ENCODE results near the gene IL20RA. TPM values are rescaled to one million over a fixed set of nuclear protein-coding genes. Genes with fewer than 3 reads are reported as not detected.

IL20RA gene
- total RNA-seq, 1 experiment from 2014 or later: 1.6 TPM

- no TSS peak for BruUV-seq (replicated peaks)
- CTCF ChIA-PET: no interaction called here
- DNase-seq: no peak
Measured at GRCh38 chr6:137089305-137089704, 44.5 kb upstream of the IL20RA start.

GRCh38 chr6:137087902-137088301, 43.1 kb upstream of the IL20RA start:
- intact Hi-C loops (cut with micrococcal nuclease; ENCODE audit: unreplicated experiment): no loop called here
- Mint-ChIP-seq H3K4me1 (ENCODE audit: low read depth, unreplicated experiment) (no peaks in the 10 kb centered on the region), H3K9me3 (ENCODE audit: unreplicated experiment) (no peaks in the 10 kb centered on the region), H3K27me3 (ENCODE audit: insufficient read depth, unreplicated experiment) (no peaks in the 10 kb centered on the region), H3K27ac (ENCODE audit: unreplicated experiment) (no peak overlapping the region), H3K4me3 (ENCODE audit: unreplicated experiment) (no peak overlapping the region), H3K36me3 (ENCODE audit: insufficient read depth, unreplicated experiment) (no peaks in the 10 kb centered on the region)
- Histone ChIP-seq H3K9me3 (no peaks in the 10 kb centered on the region), H3K4me1 (peaks cover 6% of the 10 kb centered on the region; the same call in 1 of the 2 replicates), H3K36me3 (ENCODE audit: control insufficient read depth, insufficient read depth, low read length) (no peaks in the 10 kb centered on the region), H3K4me3 (ENCODE audit: low read depth, low read length) (no peak overlapping the region), H3K27me3 (replicated peaks; ENCODE audit: control insufficient read depth, insufficient read depth, low read length) (no peaks in the 10 kb centered on the region)
- no peak for TF ChIP-seq CTCF (IDR thresholded peaks at IDR 0.05; ENCODE audit: insufficient read depth in 1 of 2, low read depth in 1 of 2, low read length in 1 of 2, severe bottlenecking in 1 of 2, unreplicated experiment in 1 of 2)
- no peak for DNase-seq
- CTCF ChIA-PET: interaction anchor here (0.7 kb wide), 1 partner anchor 84 kb away, joined by 3 read pairs; no protein-coding TSS in a partner anchor
- POLR2A ChIA-PET: no interaction called here
- no TSS peak for BruUV-seq (replicated peaks)

More at GRCh38 chr6:137089305-137089704, 44.5 kb upstream of the IL20RA start:
- no peaks in the 10 kb centered on the region for H3K36me3 Mint-ChIP-seq (ENCODE audit: insufficient read depth, unreplicated experiment)
- intact Hi-C loops (cut with micrococcal nuclease; ENCODE audit: unreplicated experiment): no loop called here
- Histone ChIP-seq H3K27me3 (replicated peaks; ENCODE audit: control insufficient read depth, insufficient read depth, low read length) (no peaks in the 10 kb centered on the region), H3K4me1 (peaks cover 6% of the 10 kb centered on the region; the same call in 1 of the 2 replicates), H3K9me3 (no peaks in the 10 kb centered on the region), H3K36me3 (ENCODE audit: control insufficient read depth, insufficient read depth, low read length) (no peaks in the 10 kb centered on the region), H3K4me3 (ENCODE audit: low read depth, low read length) (no peak overlapping the region)
- POLR2A ChIA-PET: no interaction called here
- H3K27me3 Mint-ChIP-seq (ENCODE audit: insufficient read depth, unreplicated experiment): no peaks in the 10 kb centered on the region
- H3K4me3 Mint-ChIP-seq (ENCODE audit: unreplicated experiment): no peak overlapping the region
- no peak for TF ChIP-seq CTCF (IDR thresholded peaks at IDR 0.05; ENCODE audit: insufficient read depth in 1 of 2, low read depth in 1 of 2, low read length in 1 of 2, severe bottlenecking in 1 of 2, unreplicated experiment in 1 of 2)
- no peaks in the 10 kb centered on the region for H3K9me3 Mint-ChIP-seq (ENCODE audit: unreplicated experiment)
- no peaks in the 10 kb centered on the region for H3K4me1 Mint-ChIP-seq (ENCODE audit: low read depth, unreplicated experiment)
- H3K27ac Mint-ChIP-seq (ENCODE audit: unreplicated experiment): no peak overlapping the region

GRCh38 chr6:137086031-137086430, 41.3 kb upstream of the IL20RA start:
- no peak for TF ChIP-seq CTCF (IDR thresholded peaks at IDR 0.05; ENCODE audit: insufficient read depth in 1 of 2, low read depth in 1 of 2, low read length in 1 of 2, severe bottlenecking in 1 of 2, unreplicated experiment in 1 of 2)
- no peak overlapping the region for H3K27ac Mint-ChIP-seq (ENCODE audit: unreplicated experiment)
- Histone ChIP-seq H3K27me3 (replicated peaks; ENCODE audit: control insufficient read depth, insufficient read depth, low read length) (no peaks in the 10 kb centered on the region), H3K4me3 (ENCODE audit: low read depth, low read length) (no peak overlapping the region), H3K36me3 (ENCODE audit: control insufficient read depth, insufficient read depth, low read length) (no peaks in the 10 kb centered on the region), H3K9me3 (no peaks in the 10 kb centered on the region), H3K4me1 (no peaks in the 10 kb centered on the region)
- no peaks in the 10 kb centered on the region for H3K36me3 Mint-ChIP-seq (ENCODE audit: insufficient read depth, unreplicated experiment)
- CTCF ChIA-PET: no interaction called here
- no peaks in the 10 kb centered on the region for H3K9me3 Mint-ChIP-seq (ENCODE audit: unreplicated experiment)
- intact Hi-C loops (cut with micrococcal nuclease; ENCODE audit: unreplicated experiment): no loop called here
- no peaks in the 10 kb centered on the region for H3K27me3 Mint-ChIP-seq (ENCODE audit: insufficient read depth, unreplicated experiment)
- H3K4me1 Mint-ChIP-seq (ENCODE audit: low read depth, unreplicated experiment): no peaks in the 10 kb centered on the region
- POLR2A ChIA-PET: no interaction called here
- BruUV-seq (replicated peaks): no TSS peak
- no peak overlapping the region for H3K4me3 Mint-ChIP-seq (ENCODE audit: unreplicated experiment)
- DNase-seq: no peak

Data from Caco-2 (cell line).